HG03457 (cell line): ENCODE results near the gene FBRSL1.
"Not testable (repeated sequence)": the region's sequence is repeated elsewhere in the genome, so short reads cannot be mapped to it uniquely, and the experiment has no call there.

Experiments
- ATAC-seq: cut with Tn5 transposase; IDR thresholded peaks from one replicate; pipeline ENCODE4 v1.9.1; 2021; ENCODE audit warnings: moderate number of reproducible peaks; ENCODE audit not compliant: unreplicated experiment

FBRSL1 gene

DNA sequence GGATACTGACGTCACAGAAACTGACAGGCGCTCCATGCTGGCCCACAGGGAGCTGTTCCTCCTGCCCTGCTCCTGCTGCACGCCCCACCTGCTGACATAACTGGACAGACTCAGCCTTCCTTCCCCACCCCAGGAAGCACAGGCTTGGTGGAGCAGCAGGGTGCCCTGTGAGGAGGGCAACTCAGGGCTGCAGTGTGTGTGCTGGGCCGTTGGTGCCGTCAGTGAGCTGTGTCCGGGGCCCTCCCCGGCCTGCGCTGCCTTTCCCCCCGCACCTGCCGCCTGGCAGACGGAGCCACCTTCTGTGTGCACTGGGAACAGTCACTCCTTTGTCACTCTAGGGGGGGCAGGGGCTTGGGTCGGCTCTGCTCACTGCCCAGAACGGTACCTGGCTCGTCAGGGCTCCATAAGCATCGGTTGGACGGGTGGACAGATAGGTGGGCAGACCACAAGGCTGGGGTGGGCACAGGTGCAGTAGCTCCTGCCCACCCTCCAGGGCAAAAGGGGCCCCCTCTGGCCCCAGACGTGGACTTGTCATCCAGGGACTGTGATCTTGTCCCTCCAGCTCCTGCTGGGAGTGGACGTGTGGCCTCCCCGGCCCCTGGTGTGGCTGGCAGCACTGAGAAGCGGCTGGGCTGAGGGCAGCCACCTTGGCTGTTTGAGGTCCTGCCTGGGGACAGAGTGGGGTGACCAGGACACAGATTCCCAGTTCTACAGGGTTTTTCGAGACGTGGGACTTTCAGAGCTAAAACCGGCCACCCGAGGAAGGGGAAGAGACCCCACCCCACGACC is 32.8 kb downstream of the FBRSL1 start:
- ATAC-seq = no peak

DNA sequence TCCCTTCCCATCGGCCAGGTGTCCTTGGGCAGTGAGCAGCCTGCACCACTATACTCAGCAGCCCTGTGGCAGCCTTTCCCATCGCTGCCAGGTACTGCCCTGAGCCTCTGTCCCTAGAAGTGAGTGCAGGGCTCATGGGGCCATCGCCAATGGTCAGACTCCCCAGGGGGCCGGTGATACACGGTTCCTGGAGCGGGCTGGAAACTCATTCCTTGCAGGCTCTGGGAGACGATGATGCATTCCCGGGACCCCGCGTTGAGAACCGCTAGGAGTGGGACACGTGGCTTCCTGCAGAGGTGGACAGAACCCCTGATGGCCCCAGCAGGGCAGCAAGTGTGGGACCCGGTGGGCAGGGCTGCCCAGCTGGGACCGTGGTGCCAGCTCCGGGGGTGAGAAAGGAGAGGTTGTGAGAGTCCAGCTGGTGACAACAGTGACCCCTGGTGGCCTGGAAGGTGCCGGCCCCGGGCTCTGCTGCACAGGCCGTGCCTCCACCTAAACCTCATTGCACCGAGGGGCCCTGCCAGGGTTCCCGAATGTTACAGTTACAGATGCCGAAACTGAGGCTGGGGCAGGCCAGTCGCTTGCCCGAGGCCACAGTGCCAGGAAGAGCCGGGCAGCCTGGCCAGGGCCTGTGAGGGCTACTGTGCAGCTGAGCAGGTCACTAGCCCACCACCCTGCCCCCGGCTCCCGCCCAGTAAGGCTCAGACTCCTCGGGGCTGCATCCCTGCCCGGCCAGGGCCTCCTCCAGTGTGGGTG is 33.8 kb downstream of the FBRSL1 start:
- ATAC-seq = no peak

GRCh38 chr12:132524405-132524804 is 34.5 kb downstream of the FBRSL1 start:
- ATAC-seq = no peak

DNA sequence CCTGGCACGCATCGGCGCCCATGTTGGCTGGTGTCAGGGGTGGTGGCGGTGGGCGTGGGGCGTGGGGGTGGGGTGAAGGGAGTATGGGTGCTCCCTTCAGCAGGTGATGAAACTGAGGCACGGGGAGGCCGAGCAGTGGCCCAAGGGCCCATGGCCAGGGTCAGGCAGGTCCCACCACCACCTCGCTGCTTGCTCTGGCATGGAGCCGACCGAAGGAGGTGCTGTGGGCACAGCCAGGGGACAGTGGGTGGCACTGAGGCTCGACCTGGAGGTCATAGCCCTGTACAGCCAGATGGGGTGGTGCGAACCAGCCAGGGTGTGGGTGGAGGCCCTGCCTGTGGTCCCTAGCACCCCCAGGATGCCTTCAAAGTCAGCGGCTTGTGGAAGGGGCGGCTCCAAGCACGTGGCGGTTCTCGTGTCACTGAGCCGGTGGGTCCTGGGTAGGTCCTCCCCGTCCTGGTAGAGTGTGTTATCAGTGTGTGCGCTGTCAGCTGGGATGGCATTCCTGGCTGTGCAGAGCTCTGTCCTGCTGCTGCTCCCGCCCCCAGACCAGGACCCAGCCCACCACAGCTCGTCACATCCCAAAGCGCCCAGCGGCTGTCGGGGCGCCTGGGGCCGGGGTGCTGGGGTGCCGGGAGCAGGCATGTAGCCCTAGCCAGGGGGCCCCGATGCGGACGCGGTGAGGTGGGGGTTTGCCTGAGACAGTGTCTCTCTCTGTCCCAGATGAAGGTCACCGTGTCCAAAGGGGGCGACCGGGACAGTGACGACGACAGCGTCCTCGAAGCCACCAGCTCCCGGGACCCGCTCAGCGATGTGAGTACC is 35.3 kb downstream of the FBRSL1 start:
- ATAC-seq = no peak

GRCh38 chr12:132525833-132526455 is 36.0 kb downstream of the FBRSL1 start:
- ATAC-seq = no peak

- ATAC-seq = no peak
Observed at GRCh38 chr12:132527186-132527882, 37.4 kb downstream of the FBRSL1 start.

DNA sequence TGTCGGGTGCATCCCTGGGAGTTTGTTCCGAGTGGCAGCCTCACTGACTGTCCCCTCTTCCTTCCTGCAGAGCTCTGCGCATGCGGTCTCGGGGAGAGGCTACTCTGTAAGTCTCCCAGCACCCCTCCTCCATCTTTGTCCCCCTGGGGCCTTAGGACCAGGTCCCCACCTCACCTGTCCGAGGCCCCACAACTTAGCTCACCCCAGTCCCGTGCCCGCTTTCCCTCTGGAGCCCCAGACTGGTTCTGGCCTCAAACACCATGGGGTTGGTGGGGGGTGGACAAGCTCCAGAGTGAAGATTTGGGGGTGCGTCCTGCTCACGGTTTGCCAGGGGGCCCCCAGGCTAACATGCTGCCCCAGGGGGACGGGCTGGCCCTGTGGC is 37.9 kb downstream of the FBRSL1 start:
- ATAC-seq = no peak

GRCh38 chr12:132528564-132529106 is 38.7 kb downstream of the FBRSL1 start:
- ATAC-seq = no peak

DNA sequence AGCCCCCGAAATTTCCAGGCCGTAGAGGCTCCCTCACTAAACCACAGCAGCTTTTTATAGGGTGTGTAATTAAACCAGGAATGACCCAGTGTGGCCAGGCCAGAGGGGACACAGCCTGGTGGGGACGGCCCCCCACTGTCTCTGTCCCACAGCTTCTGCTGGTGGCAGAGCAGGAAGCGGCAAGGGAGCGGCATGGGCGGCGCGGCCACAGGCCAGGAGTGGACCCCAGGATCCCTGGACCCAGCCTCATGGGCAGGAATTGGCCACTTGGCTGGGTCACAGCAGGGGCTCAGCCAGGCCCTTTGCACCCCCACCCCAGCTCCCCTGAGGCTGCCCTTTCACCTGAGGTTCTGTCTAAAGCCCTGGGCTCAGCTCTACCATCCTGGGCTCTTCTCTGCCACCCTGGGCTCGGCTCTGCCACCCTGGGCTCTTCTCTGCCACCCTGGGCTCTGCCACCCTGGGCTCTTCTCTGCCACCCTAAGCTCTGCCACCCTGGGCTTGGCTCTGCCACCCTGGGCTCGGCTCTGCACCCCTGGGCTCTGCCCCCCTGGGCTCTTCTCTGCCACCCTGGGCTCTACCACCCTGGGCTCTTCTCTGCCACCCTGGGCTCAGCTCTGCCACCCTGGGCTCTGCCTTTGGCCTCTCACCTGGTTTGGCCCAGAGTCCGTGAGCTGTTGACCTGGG is 39.3 kb downstream of the FBRSL1 start:
- ATAC-seq = no peak

- ATAC-seq = no peak
Observed at GRCh38 chr12:132529906-132530305, 40.0 kb downstream of the FBRSL1 start.

- ATAC-seq = no peak
Observed at GRCh38 chr12:132530447-132530846, 40.5 kb downstream of the FBRSL1 start.

DNA sequence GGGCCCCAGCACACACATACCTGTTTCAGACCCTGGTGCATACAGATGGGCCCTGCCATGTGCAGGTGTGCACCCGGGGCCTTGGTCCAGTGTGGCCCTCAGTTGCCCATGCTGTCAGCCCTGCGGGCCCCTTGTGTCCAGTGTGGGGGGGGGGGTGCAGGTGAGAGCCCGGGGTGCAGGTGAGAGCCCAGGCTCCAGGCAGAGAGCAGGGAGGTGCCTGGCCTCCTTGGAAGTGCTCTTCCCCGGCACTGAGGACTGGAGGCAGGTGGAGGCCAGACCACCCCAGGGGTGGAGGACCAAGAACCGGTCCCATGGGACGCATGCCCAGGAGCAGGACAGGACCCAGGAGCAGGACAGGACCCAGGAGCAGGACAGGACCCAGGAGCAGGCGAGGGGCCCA is 40.9 kb downstream of the FBRSL1 start:
- no peak for ATAC-seq

DNA sequence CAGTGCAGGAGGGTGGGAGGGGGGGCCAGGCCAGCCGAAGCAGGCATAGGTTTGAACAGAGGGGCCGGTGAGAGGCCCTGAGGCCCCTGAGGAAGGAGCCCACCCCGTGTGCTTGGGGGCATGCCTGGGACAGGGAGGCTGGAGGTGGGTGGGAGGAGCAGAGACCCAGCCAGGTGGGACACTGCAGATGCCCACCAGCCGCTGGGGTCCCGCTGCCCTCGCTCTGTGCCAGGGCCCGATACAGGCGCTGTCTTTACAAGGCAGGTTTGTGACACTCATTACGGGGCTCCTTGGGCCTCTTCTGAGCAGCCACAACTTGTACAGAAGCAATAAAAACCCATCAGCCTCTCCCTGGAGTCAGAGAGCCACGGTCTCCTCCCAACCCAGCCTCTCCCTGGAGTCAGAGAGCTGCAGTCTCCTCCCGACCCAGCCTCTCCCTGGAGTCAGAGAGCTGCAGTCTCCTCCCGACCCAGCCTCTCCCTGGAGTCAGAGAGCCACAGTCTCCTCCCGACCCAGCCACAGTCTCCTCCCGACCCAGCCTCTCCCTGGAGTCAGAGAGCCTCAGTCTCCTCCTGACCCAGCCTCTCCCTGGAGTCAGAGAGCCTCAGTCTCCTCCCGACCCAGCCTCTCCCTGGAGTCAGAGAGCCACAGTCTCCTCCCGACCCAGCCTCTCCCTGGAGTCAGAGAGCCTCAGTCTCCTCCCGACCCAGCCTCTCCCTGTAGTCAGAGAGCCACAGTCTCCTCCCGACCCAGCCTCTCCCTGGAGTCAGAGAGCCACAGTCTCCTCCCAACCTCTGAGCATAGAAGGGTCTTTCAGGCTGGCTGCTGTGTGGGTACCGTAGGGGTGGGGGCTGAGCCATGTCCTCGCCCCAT is 43.0 kb downstream of the FBRSL1 start:
- ATAC-seq = not testable (repeated sequence)

- ATAC-seq = no peak
Observed at GRCh38 chr12:132533584-132533958, 43.6 kb downstream of the FBRSL1 start.

DNA sequence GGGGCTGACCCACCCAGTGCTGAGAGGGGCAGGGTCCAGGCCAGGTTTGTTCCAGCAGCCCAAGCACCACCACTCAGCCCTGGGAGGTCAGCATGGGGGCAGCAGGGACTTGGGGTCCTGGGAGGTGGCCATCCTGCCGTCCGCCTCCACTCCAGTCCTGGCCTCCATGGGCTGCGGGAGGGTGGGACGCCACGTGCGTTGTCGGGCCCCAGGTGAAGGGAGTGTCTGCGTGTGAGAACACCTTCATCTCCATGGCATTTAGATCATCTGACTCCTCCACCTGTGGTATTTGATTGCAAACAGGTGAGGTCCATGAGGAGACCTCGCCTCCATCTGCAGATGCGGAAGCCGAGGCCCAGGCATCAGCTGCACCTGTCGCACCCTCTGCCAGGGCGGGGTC is 44.1 kb downstream of the FBRSL1 start:
- no peak for ATAC-seq

DNA sequence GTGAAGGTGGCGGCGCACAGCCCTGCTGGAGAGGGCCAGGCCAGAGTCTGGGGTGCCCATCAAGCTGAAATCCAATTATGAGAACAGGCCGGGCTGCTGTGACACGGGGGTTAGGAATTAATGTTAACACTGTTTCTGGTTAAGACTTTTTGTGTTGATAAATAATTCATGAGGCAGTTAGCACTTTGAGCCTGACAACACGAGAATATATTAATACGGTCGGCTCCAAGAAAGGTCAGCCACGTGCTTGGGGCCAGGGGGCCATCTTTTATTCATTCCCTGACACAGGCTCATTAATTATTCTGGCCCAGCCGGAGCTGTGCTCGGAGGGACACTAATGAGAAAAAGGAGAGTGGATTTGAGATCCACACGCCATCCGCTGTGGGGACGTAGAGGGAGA is 45.1 kb downstream of the FBRSL1 start:
- ATAC-seq = no peak

- ATAC-seq = no peak
Observed at GRCh38 chr12:132536102-132536876, 46.3 kb downstream of the FBRSL1 start.

GRCh38 chr12:132537049-132537448 is 47.1 kb downstream of the FBRSL1 start:
- ATAC-seq = no peak
